PC-9 (cell line): ENCODE measurements around the gene KXD1. TPM values are rescaled to one million over a fixed set of nuclear protein-coding genes. Genes with fewer than 3 reads are reported as not detected.

Experiments used
- BruUV-seq: library from RNA; stranded (reverse); fragments of 400-500 nt; replicated peaks from 2 replicates; lab custom pipeline; 2021; lab: Mats Ljungman, UMichigan
- CTCF ChIA-PET: fragments of 300-600 bp; sonication (Branson Sonifier 250); formaldehyde crosslinking; loops from one replicate; lab custom pipeline; 2022; ENCODE audit warnings: antibody characterized with exemption; lab: Charles Lee
- POLR2A ChIA-PET: fragments of 300-600 bp; sonication (Branson Sonifier 250); formaldehyde crosslinking; loops from one replicate; lab custom pipeline; 2022; ENCODE audit warnings: antibody characterized with exemption; ENCODE audit not compliant: unreplicated experiment; lab: Charles Lee
- DNase-seq, 2 experiments: peaks; one replicate each; pipeline versions ENCODE4 v3.0.0 to v3.0.0-alpha.2; 2015 to 2022; ENCODE audit warnings: mixed read lengths in 1 of 2
- H2AFZ ChIP-seq: fragments of 200-600 bp; sonication (generic); 2 replicates; pipeline ENCODE4 v1.8.1; 2017; ENCODE audit warnings: antibody characterized with exemption
- H3F3A ChIP-seq: fragments of 200-600 bp; sonication (generic); 2 replicates; pipeline ENCODE4 v1.8.1; 2017; ENCODE audit warnings: antibody characterized with exemption, mild to moderate bottlenecking, low read depth; ENCODE audit not compliant: insufficient read depth
- H3K27ac ChIP-seq: fragments of 200-600 bp; sonication (generic); 2 replicates; pipeline ENCODE4 v1.6.1; 2016; ENCODE audit warnings: mixed run types
- H3K27me3 ChIP-seq: fragments of 200-600 bp; sonication (generic); 2 replicates; pipeline ENCODE4 v1.6.1; 2016; ENCODE audit warnings: low read depth, mixed run types; ENCODE audit not compliant: insufficient read depth
- H3K36me3 ChIP-seq: fragments of 200-600 bp; sonication (generic); 2 replicates; pipeline ENCODE4 v1.6.1; 2016; ENCODE audit warnings: low read depth, mixed run types
- H3K4me1 ChIP-seq: fragments of 200-600 bp; sonication (generic); replicated peaks from 2 replicates; pipeline ENCODE4 v1.6.1; 2016; ENCODE audit warnings: mixed run types; ENCODE audit not compliant: insufficient read depth
- H3K4me2 ChIP-seq: fragments of 200-600 bp; sonication (generic); 2 replicates; pipeline ENCODE4 v1.6.1; 2017; ENCODE audit warnings: mixed run types
- H3K4me3 ChIP-seq: fragments of 200-600 bp; sonication (generic); 2 replicates; pipeline ENCODE4 v1.6.1; 2016; ENCODE audit warnings: mixed run types
- H3K79me2 ChIP-seq: fragments of 200-600 bp; sonication (generic); 2 replicates; pipeline ENCODE4 v1.6.1; 2017; ENCODE audit warnings: low read depth, mixed run types
- H3K9me2 ChIP-seq: fragments of 200-600 bp; sonication (generic); 2 replicates; pipeline ENCODE4 v1.8.1; 2017; ENCODE audit warnings: mild to moderate bottlenecking; ENCODE audit not compliant: insufficient read depth
- H3K9me3 ChIP-seq: fragments of 200-600 bp; sonication (generic); 2 replicates; pipeline ENCODE4 v1.8.1; 2016; ENCODE audit warnings: low read depth; ENCODE audit not compliant: insufficient read depth
- H4K20me1 ChIP-seq: fragments of 200-600 bp; sonication (generic); 2 replicates; pipeline ENCODE4 v1.8.1; 2017; ENCODE audit not compliant: insufficient read depth
- EZH2 ChIP-seq: fragments of 200-600 bp; sonication (generic); IDR thresholded peaks from 2 replicates; pipeline ENCODE4 v1.8.0; 2017; ENCODE audit warnings: antibody characterized with exemption, low read depth
- intact Hi-C: fragments of 100-400 bp; cut with micrococcal nuclease; formaldehyde crosslinking; loops from one replicate; pipeline ENCODE4 v1.10.0; 2022; ENCODE audit not compliant: unreplicated experiment
- total RNA-seq: library from RNA; stranded (reverse); gene quantifications from 2 replicates; pipeline ENCODE4 v1.2.3, GENCODE V29; 2021
- TF ChIP-seq, protein P1 (sequence below): fragments of 200-600 bp; sonication (generic); conservative IDR thresholded peaks from 2 replicates; pipeline ENCODE4 v1.6.1; 2017; ENCODE audit warnings: mixed run types, antibody characterized with exemption, mild to moderate bottlenecking, moderate library complexity

KXD1 gene
- total RNA-seq, 1 experiment from 2014 or later = 101 TPM

DNA sequence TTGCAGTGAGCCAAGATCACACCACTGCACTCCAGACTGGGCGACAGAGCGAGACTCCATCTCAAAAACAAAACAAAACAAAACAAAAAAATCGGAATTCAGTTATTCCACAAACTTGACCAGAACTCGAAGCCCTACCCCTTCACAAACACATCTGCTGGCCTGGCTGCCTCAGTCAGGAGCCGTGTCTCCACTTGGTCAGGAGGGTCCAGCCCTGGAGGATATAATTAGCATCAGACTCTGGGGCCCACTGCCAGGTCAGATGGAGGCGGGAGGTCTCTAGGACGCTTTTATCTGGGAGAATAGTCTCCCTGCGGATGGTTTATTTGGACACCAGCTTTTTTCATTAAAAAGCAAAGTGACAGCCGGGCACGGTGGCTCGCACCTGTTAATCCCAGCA, 43.8 kb upstream of the KXD1 start:
- H3K9me2 ChIP-seq = no peaks in the 10 kb centered on the region
- no peak overlapping the region for H2AFZ ChIP-seq
- H3K27me3 ChIP-seq = no peaks in the 10 kb centered on the region
- peaks cover 97% of the 10 kb centered on the region for H3K79me2 ChIP-seq
- H3K9me3 ChIP-seq = no peaks in the 10 kb centered on the region
- TF ChIP-seq, protein P1, sequence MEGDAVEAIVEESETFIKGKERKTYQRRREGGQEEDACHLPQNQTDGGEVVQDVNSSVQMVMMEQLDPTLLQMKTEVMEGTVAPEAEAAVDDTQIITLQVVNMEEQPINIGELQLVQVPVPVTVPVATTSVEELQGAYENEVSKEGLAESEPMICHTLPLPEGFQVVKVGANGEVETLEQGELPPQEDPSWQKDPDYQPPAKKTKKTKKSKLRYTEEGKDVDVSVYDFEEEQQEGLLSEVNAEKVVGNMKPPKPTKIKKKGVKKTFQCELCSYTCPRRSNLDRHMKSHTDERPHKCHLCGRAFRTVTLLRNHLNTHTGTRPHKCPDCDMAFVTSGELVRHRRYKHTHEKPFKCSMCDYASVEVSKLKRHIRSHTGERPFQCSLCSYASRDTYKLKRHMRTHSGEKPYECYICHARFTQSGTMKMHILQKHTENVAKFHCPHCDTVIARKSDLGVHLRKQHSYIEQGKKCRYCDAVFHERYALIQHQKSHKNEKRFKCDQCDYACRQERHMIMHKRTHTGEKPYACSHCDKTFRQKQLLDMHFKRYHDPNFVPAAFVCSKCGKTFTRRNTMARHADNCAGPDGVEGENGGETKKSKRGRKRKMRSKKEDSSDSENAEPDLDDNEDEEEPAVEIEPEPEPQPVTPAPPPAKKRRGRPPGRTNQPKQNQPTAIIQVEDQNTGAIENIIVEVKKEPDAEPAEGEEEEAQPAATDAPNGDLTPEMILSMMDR = no peak
- TF ChIP-seq EZH2 = no peak
- H3K36me3 ChIP-seq = no peaks in the 10 kb centered on the region
- peak overlapping the region; percentile 86 for H3K27ac ChIP-seq
- CTCF ChIA-PET = no interaction called here
- H3K4me3 ChIP-seq = no peak overlapping the region
- H4K20me1 ChIP-seq = peaks cover 94% of the 10 kb centered on the region
- no peak for DNase-seq
- H3F3A ChIP-seq = peaks cover 29% of the 10 kb centered on the region
- peak overlapping the region; percentile 84 for H3K4me2 ChIP-seq
- H3K4me1 ChIP-seq = peaks cover 53% of the 10 kb centered on the region
- BruUV-seq = no TSS peak
- intact Hi-C loops = loop anchor here (2.0 kb wide), 1 partner anchor 27 kb away; no protein-coding TSS in a partner anchor
- POLR2A ChIA-PET = no interaction called here

DNA sequence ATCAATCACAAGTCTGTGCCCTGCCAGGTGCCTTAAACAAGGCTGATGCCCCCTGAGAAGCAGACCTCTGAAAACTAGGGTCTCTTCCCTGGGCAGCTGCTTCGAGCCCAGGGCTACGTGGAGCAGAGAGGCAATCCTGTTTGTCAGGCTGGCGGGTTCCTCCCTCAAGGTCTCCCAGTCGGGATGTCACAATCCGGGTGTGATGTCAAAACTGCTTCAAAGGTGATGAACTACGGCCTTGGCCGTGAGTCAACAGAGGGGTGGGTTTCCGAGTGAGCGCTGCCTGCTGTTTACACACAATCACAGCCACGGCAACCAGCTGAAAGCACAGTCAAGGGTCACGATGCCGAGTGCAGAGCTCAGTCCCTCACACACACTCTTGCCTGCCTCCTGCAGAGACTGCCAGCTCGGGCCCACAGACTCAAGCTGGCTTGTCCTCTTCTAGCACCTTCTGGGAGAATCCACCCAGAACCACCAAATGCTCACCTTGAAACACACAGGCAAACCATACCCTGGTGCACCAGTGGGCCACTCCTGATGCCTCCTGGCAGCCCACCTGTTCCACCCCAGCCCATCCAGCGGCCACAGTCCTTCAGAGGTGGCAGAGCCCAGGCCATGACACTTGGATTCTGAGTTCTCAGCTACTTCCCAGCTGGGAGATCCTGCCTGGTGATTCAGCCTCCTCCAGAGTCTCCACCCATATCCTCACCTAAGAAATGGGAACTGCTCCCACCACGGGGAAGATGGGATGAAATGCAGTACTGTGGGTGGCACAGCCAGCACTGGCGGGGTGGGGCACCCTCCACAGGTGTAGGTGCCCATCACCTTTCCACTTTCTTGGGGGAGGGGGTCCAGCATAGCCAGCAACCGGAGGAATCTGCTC, 42.6 kb upstream of the KXD1 start:
- Histone ChIP-seq H3K27ac (peak overlapping the region; percentile 86), H3K36me3 (no peaks in the 10 kb centered on the region), H3K4me2 (peak overlapping the region; percentile 84), H2AFZ (no peak overlapping the region), H3K4me1 (peaks cover 65% of the 10 kb centered on the region), H3K4me3 (peak overlapping the region; percentile 34; the same call in 1 of the 2 replicates), H4K20me1 (peaks cover 94% of the 10 kb centered on the region), H3K9me2 (no peaks in the 10 kb centered on the region), H3K27me3 (no peaks in the 10 kb centered on the region), H3K79me2 (peaks cover 97% of the 10 kb centered on the region), H3F3A (peaks cover 40% of the 10 kb centered on the region), H3K9me3 (no peaks in the 10 kb centered on the region)
- intact Hi-C loops = loop anchor here (2.0 kb wide), 1 partner anchor 28 kb away; no protein-coding TSS in a partner anchor
- ChIA-PET CTCF (no interaction called here), POLR2A (interaction anchor here (0.5 to 0.7 kb wide), 3 partner anchors 19 to 789 kb away, joined by 3 to 11 read pairs (median 4); no protein-coding TSS in a partner anchor)
- TF ChIP-seq, protein P1 = peak; percentile 24; the same call in 1 of the 2 replicates
- no peak for TF ChIP-seq EZH2
- no TSS peak for BruUV-seq
- DNase-seq = peak; percentile 80 to 98

DNA sequence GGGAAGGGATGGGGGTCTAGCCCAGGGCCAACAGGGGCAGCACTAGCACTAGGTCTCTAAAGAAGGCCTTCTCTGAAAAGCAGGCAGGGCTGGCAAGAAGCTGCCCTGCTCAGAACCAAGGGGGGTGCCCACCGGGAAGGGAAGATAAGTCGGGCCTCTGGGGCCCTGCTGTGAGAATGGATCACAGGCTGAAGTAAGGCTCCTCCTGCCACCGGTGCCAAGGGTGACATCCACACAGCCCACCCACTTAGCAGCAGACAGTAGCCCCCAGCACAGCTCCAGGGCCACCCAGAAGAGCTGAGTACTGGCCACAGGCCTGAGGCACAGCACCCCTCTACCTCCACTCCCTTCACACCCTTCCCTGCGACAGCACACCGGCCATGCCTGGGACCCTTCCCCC, 41.7 kb upstream of the KXD1 start:
- intact Hi-C loops = loop anchor here (2.0 kb wide), 1 partner anchor 29 kb away; no protein-coding TSS in a partner anchor
- BruUV-seq = no TSS peak
- Histone ChIP-seq H2AFZ (no peak overlapping the region), H4K20me1 (peaks cover 86% of the 10 kb centered on the region), H3K27me3 (no peaks in the 10 kb centered on the region), H3F3A (peaks cover 48% of the 10 kb centered on the region), H3K4me1 (peaks cover 66% of the 10 kb centered on the region), H3K4me2 (peak overlapping the region; percentile 84), H3K9me3 (no peaks in the 10 kb centered on the region), H3K9me2 (no peaks in the 10 kb centered on the region), H3K27ac (peak overlapping the region; percentile 86), H3K79me2 (peaks cover 92% of the 10 kb centered on the region), H3K4me3 (no peak overlapping the region; the same call in 1 of the 2 replicates), H3K36me3 (no peaks in the 10 kb centered on the region)
- TF ChIP-seq, protein P1 = no peak
- TF ChIP-seq EZH2 = no peak
- DNase-seq = no peak
- CTCF ChIA-PET = no interaction called here
- POLR2A ChIA-PET = interaction anchor here (0.6 kb wide), 1 partner anchor 732 kb away, joined by 3 read pairs; no protein-coding TSS in a partner anchor
